ENCODE results near the gene LYRM9. TPM values are rescaled to one million over a fixed set of nuclear protein-coding genes. Genes with fewer than 3 reads are reported as not detected.

LYRM9 gene
- total RNA-seq, 1 experiment from 2014 or later = 2.8 TPM

DNA sequence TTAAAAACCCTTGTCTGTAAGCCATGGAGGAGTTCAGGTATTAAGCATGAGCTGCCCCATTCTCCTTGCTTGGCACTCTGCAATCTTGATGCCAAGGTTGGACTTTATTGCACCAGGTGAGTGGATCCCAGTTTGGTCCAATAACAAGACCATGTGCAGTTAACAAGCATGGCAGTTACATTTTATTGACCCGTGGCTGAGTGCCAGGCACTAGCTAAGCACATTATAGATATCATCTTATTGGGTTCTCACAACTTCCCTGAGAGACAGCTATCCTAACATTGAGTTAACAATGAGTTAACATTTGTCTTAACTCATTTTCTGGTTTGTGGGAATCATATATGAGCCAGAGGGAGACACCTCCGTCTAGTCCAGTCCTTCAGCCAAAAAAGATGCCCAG is 21.8 kb downstream of the LYRM9 start:
- no TSS peak for BruUV-seq (replicated peaks)
- intact Hi-C loops (cut with micrococcal nuclease; ENCODE audit: unreplicated experiment) = no loop called here
- Histone ChIP-seq H3K4me1 (ENCODE audit: insufficient read depth, low read length, poor library complexity, severe bottlenecking) (no peaks in the 10 kb centered on the region), H3K4me3 (ENCODE audit: low read depth, low read length, poor library complexity, severe bottlenecking) (no peak overlapping the region), H3K36me3 (ENCODE audit: insufficient read depth, low read length, poor library complexity, severe bottlenecking) (no peaks in the 10 kb centered on the region), H3K27ac (ENCODE audit: low read depth, low read length, poor library complexity, severe bottlenecking) (no peak overlapping the region), H3K27me3 (replicated peaks; ENCODE audit: insufficient read depth, low read depth, low read length, poor library complexity) (no peaks in the 10 kb centered on the region), H3K9me3 (ENCODE audit: low read depth, low read length, poor library complexity, severe bottlenecking) (no peaks in the 10 kb centered on the region)
- POLR2A ChIA-PET (ENCODE audit: low non-redundant PET) = no interaction called here
- DNase-seq (ENCODE audit: low spot score) = no peak
- TF ChIP-seq, protein P1, sequence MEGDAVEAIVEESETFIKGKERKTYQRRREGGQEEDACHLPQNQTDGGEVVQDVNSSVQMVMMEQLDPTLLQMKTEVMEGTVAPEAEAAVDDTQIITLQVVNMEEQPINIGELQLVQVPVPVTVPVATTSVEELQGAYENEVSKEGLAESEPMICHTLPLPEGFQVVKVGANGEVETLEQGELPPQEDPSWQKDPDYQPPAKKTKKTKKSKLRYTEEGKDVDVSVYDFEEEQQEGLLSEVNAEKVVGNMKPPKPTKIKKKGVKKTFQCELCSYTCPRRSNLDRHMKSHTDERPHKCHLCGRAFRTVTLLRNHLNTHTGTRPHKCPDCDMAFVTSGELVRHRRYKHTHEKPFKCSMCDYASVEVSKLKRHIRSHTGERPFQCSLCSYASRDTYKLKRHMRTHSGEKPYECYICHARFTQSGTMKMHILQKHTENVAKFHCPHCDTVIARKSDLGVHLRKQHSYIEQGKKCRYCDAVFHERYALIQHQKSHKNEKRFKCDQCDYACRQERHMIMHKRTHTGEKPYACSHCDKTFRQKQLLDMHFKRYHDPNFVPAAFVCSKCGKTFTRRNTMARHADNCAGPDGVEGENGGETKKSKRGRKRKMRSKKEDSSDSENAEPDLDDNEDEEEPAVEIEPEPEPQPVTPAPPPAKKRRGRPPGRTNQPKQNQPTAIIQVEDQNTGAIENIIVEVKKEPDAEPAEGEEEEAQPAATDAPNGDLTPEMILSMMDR (conservative IDR thresholded peaks at IDR 0.05; ENCODE audit: low read depth, low read length) = no peak
- TF ChIP-seq EZH2 (IDR thresholded peaks at IDR 0.05; ENCODE audit: borderline replicate concordance, low read depth, low read length, poor library complexity, severe bottlenecking) = no peak
- CTCF ChIA-PET = no interaction called here

DNA sequence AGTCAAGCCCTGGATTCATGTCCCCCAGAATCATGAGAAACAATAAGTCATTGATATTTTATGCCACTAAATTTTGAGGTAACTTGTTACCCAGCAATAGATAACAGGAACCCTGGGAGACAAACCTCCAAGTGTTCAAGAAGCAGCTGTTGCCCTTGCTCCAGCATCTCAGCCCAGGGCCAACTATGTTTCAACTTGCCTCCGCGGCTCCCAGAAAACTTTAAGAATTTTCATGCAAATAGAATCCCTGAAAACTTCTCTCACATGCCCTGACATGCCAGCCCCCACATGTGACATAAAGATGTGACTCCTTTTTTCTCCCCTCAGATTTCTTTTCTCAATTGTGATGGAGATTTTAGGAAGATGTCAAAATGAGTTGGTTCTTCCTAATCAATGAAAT is 22.8 kb downstream of the LYRM9 start:
- Histone ChIP-seq H3K9me3 (ENCODE audit: low read depth, low read length, poor library complexity, severe bottlenecking) (no peaks in the 10 kb centered on the region), H3K36me3 (ENCODE audit: insufficient read depth, low read length, poor library complexity, severe bottlenecking) (no peaks in the 10 kb centered on the region), H3K27me3 (replicated peaks; ENCODE audit: insufficient read depth, low read depth, low read length, poor library complexity) (no peaks in the 10 kb centered on the region), H3K4me1 (ENCODE audit: insufficient read depth, low read length, poor library complexity, severe bottlenecking) (no peaks in the 10 kb centered on the region), H3K4me3 (ENCODE audit: low read depth, low read length, poor library complexity, severe bottlenecking) (no peak overlapping the region), H3K27ac (ENCODE audit: low read depth, low read length, poor library complexity, severe bottlenecking) (no peak overlapping the region)
- intact Hi-C loops (cut with micrococcal nuclease; ENCODE audit: unreplicated experiment) = no loop called here
- TF ChIP-seq, protein P1 (conservative IDR thresholded peaks at IDR 0.05; ENCODE audit: low read depth, low read length) = no peak
- TF ChIP-seq EZH2 (IDR thresholded peaks at IDR 0.05; ENCODE audit: borderline replicate concordance, low read depth, low read length, poor library complexity, severe bottlenecking) = no peak
- DNase-seq (ENCODE audit: low spot score) = no peak
- CTCF ChIA-PET = no interaction called here
- BruUV-seq (replicated peaks) = no TSS peak
- POLR2A ChIA-PET (ENCODE audit: low non-redundant PET) = no interaction called here

DNA sequence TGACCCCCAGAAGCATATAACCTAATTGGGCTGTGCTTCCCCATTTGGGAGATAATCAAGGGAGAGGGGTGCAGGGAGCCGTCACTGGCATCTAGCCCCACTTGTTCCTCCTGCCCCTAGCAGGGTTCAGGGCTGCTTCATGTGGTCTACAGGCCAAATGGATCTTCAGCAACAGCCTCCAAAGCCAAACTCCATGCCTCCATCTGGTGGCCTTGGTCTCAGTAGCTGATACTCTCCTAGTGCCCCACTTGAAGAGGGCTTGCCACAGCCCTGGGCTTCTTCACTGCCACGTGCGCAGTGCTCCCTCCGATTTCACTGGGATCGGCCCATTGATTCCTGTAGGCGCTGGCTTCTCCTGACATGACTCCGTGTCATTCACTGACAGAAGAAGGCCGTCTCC is 24.6 kb downstream of the LYRM9 start:
- H3K4me3 ChIP-seq (ENCODE audit: low read depth, low read length, poor library complexity, severe bottlenecking) = no peak overlapping the region
- POLR2A ChIA-PET (ENCODE audit: low non-redundant PET) = no interaction called here
- TF ChIP-seq, protein P1 (conservative IDR thresholded peaks at IDR 0.05; ENCODE audit: low read depth, low read length) = no peak
- TF ChIP-seq EZH2 (IDR thresholded peaks at IDR 0.05; ENCODE audit: borderline replicate concordance, low read depth, low read length, poor library complexity, severe bottlenecking) = no peak
- CTCF ChIA-PET = no interaction called here
- H3K27me3 ChIP-seq (replicated peaks; ENCODE audit: insufficient read depth, low read depth, low read length, poor library complexity) = no peaks in the 10 kb centered on the region
- H3K27ac ChIP-seq (ENCODE audit: low read depth, low read length, poor library complexity, severe bottlenecking) = no peak overlapping the region
- H3K9me3 ChIP-seq (ENCODE audit: low read depth, low read length, poor library complexity, severe bottlenecking) = no peaks in the 10 kb centered on the region
- H3K36me3 ChIP-seq (ENCODE audit: insufficient read depth, low read length, poor library complexity, severe bottlenecking) = no peaks in the 10 kb centered on the region
- intact Hi-C loops (cut with micrococcal nuclease; ENCODE audit: unreplicated experiment) = no loop called here
- DNase-seq (ENCODE audit: low spot score) = no peak
- no peaks in the 10 kb centered on the region for H3K4me1 ChIP-seq (ENCODE audit: insufficient read depth, low read length, poor library complexity, severe bottlenecking)
- BruUV-seq (replicated peaks) = no TSS peak

Measured in A673 (cell line).